IMR-90 (cell line): ENCODE results near the gene KCNJ3. TPM values are rescaled to one million over a fixed set of nuclear protein-coding genes. Genes with fewer than 3 reads are reported as not detected.

Experiments
- ATAC-seq: fragments of 200-7000 bp; cut with Tn5 transposase; 2 replicates; pipeline ENCODE4 v1.9.1; 2020; ENCODE audit warnings: low read depth, mild to moderate bottlenecking, moderate library complexity
- BruUV-seq: library from RNA; stranded (reverse); fragments of 400-500 nt; replicated peaks from 2 replicates; lab custom pipeline; 2021; lab: Mats Ljungman, UMichigan
- CTCF ChIA-PET: fragments of 300-600 bp; formaldehyde crosslinking; extraction: SDS; loops from one replicate; lab custom pipeline; 2021; ENCODE audit warnings: antibody characterized with exemption; lab: Yijun Ruan, JAX
- POLR2A ChIA-PET: fragments of 300-600 bp; sonication (Branson Sonifier 250); formaldehyde crosslinking; loops from one replicate; lab custom pipeline; 2022; ENCODE audit warnings: antibody characterized with exemption; ENCODE audit not compliant: unreplicated experiment; lab: Charles Lee
- DNase-seq: peaks from one replicate; pipeline ENCODE4 v3.0.0; 2013
- H2AFZ ChIP-seq: replicated peaks from 2 replicates; pipeline ENCODE3; 2013; ENCODE audit warnings: low read length, mild to moderate bottlenecking; ENCODE audit not compliant: poor library complexity
- H2AK5ac ChIP-seq: 2 replicates; pipeline ENCODE4 v1.6.1; 2013; ENCODE audit warnings: low read depth, low read length, inconsistent platforms
- H2AK9ac ChIP-seq: replicated peaks from 2 replicates; pipeline ENCODE3; 2013; ENCODE audit warnings: mild to moderate bottlenecking, low read depth, low read length, moderate library complexity; ENCODE audit not compliant: poor library complexity
- H2BK120ac ChIP-seq: 2 replicates; pipeline ENCODE4 v1.6.1; 2013; ENCODE audit warnings: low read depth, low read length, inconsistent platforms
- H2BK15ac ChIP-seq: 3 replicates; pipeline ENCODE4 v1.6.1; 2013; ENCODE audit warnings: low read depth, low read length, inconsistent platforms
- H2BK20ac ChIP-seq: 2 replicates; pipeline ENCODE4 v1.6.1; 2013; ENCODE audit warnings: low read depth, mild to moderate bottlenecking, inconsistent platforms, low read length, moderate library complexity
- H2BK5ac ChIP-seq: 2 replicates; pipeline ENCODE4 v1.6.1; 2013; ENCODE audit warnings: mild to moderate bottlenecking, low read depth, low read length, inconsistent platforms; ENCODE audit not compliant: poor library complexity, severe bottlenecking
- H3K14ac ChIP-seq: replicated peaks from 2 replicates; pipeline ENCODE4 v1.6.1; 2013; ENCODE audit warnings: low read depth, low read length, inconsistent platforms
- H3K18ac ChIP-seq: 2 replicates; pipeline ENCODE4 v1.6.1; 2013; ENCODE audit warnings: low read depth, low read length, control low read depth
- H3K23ac ChIP-seq: 2 replicates; pipeline ENCODE4 v1.6.1; 2013; ENCODE audit warnings: low read depth, low read length, inconsistent platforms
- H3K27ac ChIP-seq: 2 replicates; pipeline ENCODE4 v1.5.1; 2013; ENCODE audit warnings: mild to moderate bottlenecking, control low read depth, low read length; ENCODE audit not compliant: insufficient read depth
- H3K27me3 ChIP-seq: 2 replicates; pipeline ENCODE4 v1.6.1; 2013; ENCODE audit warnings: low read length; ENCODE audit not compliant: control insufficient read depth, insufficient read depth
- H3K36me3 ChIP-seq: 2 replicates; pipeline ENCODE4 v1.6.1; 2013; ENCODE audit warnings: low read length, mixed read lengths; ENCODE audit not compliant: control insufficient read depth, insufficient read depth
- H3K4ac ChIP-seq: 2 replicates; pipeline ENCODE4 v1.6.1; 2013; ENCODE audit warnings: low read depth, low read length, inconsistent platforms
- H3K4me1 ChIP-seq: 2 replicates; pipeline ENCODE4 v1.6.1; 2013; ENCODE audit warnings: low read length, mixed read lengths; ENCODE audit not compliant: control insufficient read depth, insufficient read depth
- H3K4me2 ChIP-seq: 2 replicates; pipeline ENCODE4 v1.6.1; 2013; ENCODE audit warnings: low read depth, mild to moderate bottlenecking, control low read depth, low read length, moderate library complexity
- H3K4me3 ChIP-seq: 2 replicates; pipeline ENCODE4 v1.5.1; 2013; ENCODE audit warnings: low read depth, mild to moderate bottlenecking, control low read depth, low read length, moderate library complexity; ENCODE audit not compliant: insufficient read depth
- H3K56ac ChIP-seq: 2 replicates; pipeline ENCODE4 v1.6.1; 2013; ENCODE audit warnings: low read length, inconsistent platforms; ENCODE audit not compliant: insufficient read depth; ENCODE audit errors: extremely low read depth
- H3K79me1 ChIP-seq, 2 experiments: 2 replicates each; pipeline ENCODE4 v1.6.1; 2013; ENCODE audit warnings: low read length in 2 of 2, inconsistent platforms in 1 of 2, low read depth in 1 of 2
- H3K9ac ChIP-seq: 2 replicates; pipeline ENCODE4 v1.6.1; 2013; ENCODE audit warnings: low read depth, low read length, control low read depth
- H3K9me1 ChIP-seq: 2 replicates; pipeline ENCODE4 v1.6.1; 2013; ENCODE audit warnings: low read length, inconsistent platforms; ENCODE audit not compliant: insufficient read depth
- H3K9me3 ChIP-seq: 2 replicates; pipeline ENCODE4 v1.6.1; 2013; ENCODE audit warnings: low read length; ENCODE audit not compliant: control insufficient read depth, insufficient read depth
- H4K20me1 ChIP-seq: 2 replicates; pipeline ENCODE4 v1.6.1; 2013; ENCODE audit warnings: low read length, inconsistent platforms; ENCODE audit not compliant: insufficient read depth
- H4K5ac ChIP-seq: 2 replicates; pipeline ENCODE4 v1.6.1; 2013; ENCODE audit warnings: mild to moderate bottlenecking, low read depth, low read length, control low read depth
- H4K8ac ChIP-seq, 2 experiments: 2 replicates each; pipeline ENCODE4 v1.6.1; 2013; ENCODE audit warnings: low read depth in 2 of 2, low read length in 2 of 2, control low read depth in 1 of 2, inconsistent platforms in 1 of 2
- H4K91ac ChIP-seq: 2 replicates; pipeline ENCODE4 v1.6.1; 2013; ENCODE audit warnings: low read depth, low read length, inconsistent platforms; ENCODE audit not compliant: insufficient read depth
- MAFK ChIP-seq: IDR thresholded peaks from 2 replicates; pipeline ENCODE4 v1.6.1; 2012; ENCODE audit warnings: low read depth, low read length, improper control_type of control experiment
- RFX5 ChIP-seq: IDR thresholded peaks from 2 replicates; pipeline ENCODE4 v1.8.0; 2012; ENCODE audit warnings: low read depth, mild to moderate bottlenecking, low read length, moderate library complexity
- dilution Hi-C: fragments of 300-500 bp; cut with HindIII; formaldehyde crosslinking; loops from one replicate; pipeline ENCODE4 v1.14.3; 2018; ENCODE audit warnings: low sequenced_read_pairs; ENCODE audit not compliant: unreplicated experiment
- in situ Hi-C: fragments of 300-500 bp; cut with MboI; formaldehyde crosslinking; loops from 3 replicates; pipeline ENCODE4 v1.14.3; 2019; ENCODE audit warnings: low sequenced_read_pairs, inconsistent platforms, mixed read lengths
- intact Hi-C: fragments of 100-400 bp; cut with micrococcal nuclease; formaldehyde crosslinking; loops from 2 replicates; pipeline ENCODE4 v1.10.0; 2022
- polyA plus RNA-seq, 3 experiments: library from polyadenylated mRNA; depleted of rRNA; stranded (reverse); fragments of >200 nt; gene quantifications; 2 replicates each; pipeline ENCODE4 v1.2.3, GENCODE V29; 2012; ENCODE audit warnings: low replicate concordance in 1 of 3
- total RNA-seq: library from RNA; depleted of rRNA; stranded (reverse); fragments of >200 nt; gene quantifications from 2 replicates; pipeline ENCODE4 v1.2.3, GENCODE V29; 2012

KCNJ3 gene
- total and polyA plus RNA-seq, 2 of the 4 experiments (the other 2 are of a cell fraction) = not detected

- Histone ChIP-seq H3K56ac (no peak overlapping the region), H3K9me3 (no peaks in the 10 kb centered on the region), H2AK9ac (no peak overlapping the region), H3K18ac (no peak overlapping the region), H3K36me3 (no peaks in the 10 kb centered on the region), H2AFZ (no peak overlapping the region), H4K5ac (no peak overlapping the region), H2BK120ac (no peak overlapping the region), H3K9me1 (no peaks in the 10 kb centered on the region), H2BK15ac (no peak overlapping the region), H3K27ac (no peak overlapping the region), H4K91ac (no peak overlapping the region), H3K4me2 (no peak overlapping the region), H4K8ac (no peak overlapping the region), H3K14ac (no peak overlapping the region), H2AK5ac (no peak overlapping the region), H3K27me3 (no peaks in the 10 kb centered on the region), H3K79me1 (no peaks in the 10 kb centered on the region), H4K20me1 (no peaks in the 10 kb centered on the region), H3K4me1 (no peaks in the 10 kb centered on the region), H3K4me3 (no peak overlapping the region), H2BK5ac (no peak overlapping the region), H3K23ac (no peak overlapping the region), H3K9ac (no peak overlapping the region), H2BK20ac (no peak overlapping the region), H3K4ac (no peak overlapping the region)
- dilution Hi-C loops = no loop called here
- CTCF ChIA-PET = no interaction called here
- POLR2A ChIA-PET = no interaction called here
- intact Hi-C loops = no loop called here
- no peak for DNase-seq
- BruUV-seq = no TSS peak
- TF ChIP-seq MAFK = peak; percentile 38
- no peak for TF ChIP-seq RFX5
- no peak for ATAC-seq
- in situ Hi-C loops = no loop called here
These were observed 43.0 kb upstream of the KCNJ3 start for GRCh38 chr2:154655499-154655898.
